K562 (cell line): ENCODE data around the gene CFAP92. TPM values are rescaled to one million over a fixed set of nuclear protein-coding genes. Genes with fewer than 3 reads are reported as not detected.

Source experiments
- ATAC-seq: fragments of 200-7000 bp; cut with Tn5 transposase; 3 replicates; pipeline ENCODE4 v1.9.1; 2020; ENCODE audit warnings: moderate library complexity
- BruUV-seq: library from RNA; stranded (reverse); fragments of 400-500 nt; replicated peaks from 2 replicates; lab custom pipeline; 2021; lab: Mats Ljungman, UMichigan
- CTCF ChIA-PET: fragments of 300-600 bp; formaldehyde crosslinking; extraction: SDS; loops from one replicate; lab custom pipeline; 2021; ENCODE audit warnings: low intra/inter-chr PET ratio; lab: Yijun Ruan, JAX
- POLR2A ChIA-PET: fragments of 300-600, 350-650 bp; sonication (Branson Sonifier 250); formaldehyde crosslinking; extraction: SDS; loops from one replicate; lab custom pipeline; 2021; ENCODE audit warnings: antibody characterized with exemption, inconsistent platforms; lab: Yijun Ruan, JAX
- DNase-seq, 4 experiments: peaks; one replicate each; pipeline versions ENCODE4 v3.0.0 to v3.0.0-alpha.2; 2011 to 2018; ENCODE audit warnings: low spot score in 3 of 4, mixed read lengths in 3 of 4; ENCODE audit errors: extremely low read depth in 1 of 4
- FAIRE-seq: peaks from 2 replicates; lab custom pipeline; 2011; peaks lifted over from hg19 to GRCh38; lab: Jason Lieb, UNC
- H2AFZ ChIP-seq: 2 replicates; pipeline ENCODE4 v1.6.0; 2011; ENCODE audit warnings: low read depth, low read length, control low read depth, inconsistent platforms
- H3K27ac ChIP-seq: fragments of 200-600 bp; 3 replicates; pipeline ENCODE4 v1.8.0; 2011; ENCODE audit warnings: low read depth, mild to moderate bottlenecking, control low read depth, inconsistent platforms, low read length, moderate library complexity, mixed read lengths; ENCODE audit errors: extremely low read depth
- H3K27me3 ChIP-seq, 2 experiments: fragments of 300-600 bp in 1 of 2; 2 replicates in 1 of 2; 3 replicates in 1 of 2; pipeline versions ENCODE4 v1.6.0 to v1.8.0; 2011; ENCODE audit warnings: inconsistent platforms in 2 of 2, low read length in 2 of 2, mild to moderate bottlenecking in 1 of 2, mixed read lengths in 1 of 2, moderate library complexity in 1 of 2; ENCODE audit not compliant: control insufficient read depth in 2 of 2, insufficient read depth in 2 of 2
- H3K36me3 ChIP-seq: fragments of 300-600 bp; 3 replicates; pipeline ENCODE4 v1.8.0; 2011; ENCODE audit warnings: mild to moderate bottlenecking, low read length, inconsistent platforms; ENCODE audit not compliant: control insufficient read depth, insufficient read depth
- H3K4me1 ChIP-seq, 2 experiments: fragments of 200-600 bp in 1 of 2; replicated peaks in 1 of 2; 2 replicates in 1 of 2; 3 replicates in 1 of 2; pipeline versions ENCODE4 v1.5.1 to v1.8.0; 2011; ENCODE audit warnings: inconsistent platforms in 2 of 2, low read length in 2 of 2, mild to moderate bottlenecking in 1 of 2, mixed read lengths in 1 of 2, moderate library complexity in 1 of 2; ENCODE audit not compliant: control insufficient read depth in 2 of 2, insufficient read depth in 2 of 2
- H3K4me2 ChIP-seq: 2 replicates; pipeline ENCODE4 v1.6.1; 2011; ENCODE audit warnings: low read length, control low read depth, inconsistent platforms, mixed read lengths; ENCODE audit not compliant: insufficient read depth
- H3K4me3 ChIP-seq: fragments of 200-600 bp; sonication (generic), shearing (Covaris generic); 2 replicates; pipeline ENCODE4 v1.5.1; 2016; ENCODE audit warnings: control low read depth, inconsistent platforms
- H3K79me2 ChIP-seq: fragments of 200-600 bp; 3 replicates; pipeline ENCODE4 v1.8.0; 2011; ENCODE audit warnings: low read length, inconsistent platforms; ENCODE audit not compliant: control insufficient read depth, insufficient read depth
- H3K9ac ChIP-seq, 2 experiments: 2 replicates each; pipeline versions ENCODE4 v1.6.0 to v1.6.1; 2011; ENCODE audit warnings: low read depth in 2 of 2, low read length in 2 of 2, control low read depth in 1 of 2, inconsistent platforms in 1 of 2, mild to moderate bottlenecking in 1 of 2, mixed read lengths in 1 of 2; ENCODE audit not compliant: insufficient read depth in 1 of 2
- H3K9me1 ChIP-seq: one replicate; pipeline ENCODE4 v1.6.0; 2011; ENCODE audit warnings: inconsistent platforms, mild to moderate bottlenecking, low read length, moderate library complexity; ENCODE audit not compliant: control insufficient read depth, insufficient read depth
- H3K9me3 ChIP-seq: replicated peaks from 2 replicates; pipeline ENCODE4 v1.5.1; 2011; ENCODE audit warnings: low read depth, low read length, inconsistent platforms; ENCODE audit not compliant: control insufficient read depth, insufficient read depth
- H4K20me1 ChIP-seq: replicated peaks from 2 replicates; pipeline ENCODE4 v1.6.1; 2011; ENCODE audit warnings: low read length, inconsistent platforms, mixed read lengths; ENCODE audit not compliant: control insufficient read depth, insufficient read depth
- POLR2A ChIP-seq: fragments of 450-650 bp; conservative IDR thresholded peaks from 2 replicates; pipeline ENCODE4 v1.6.1; 2016
- TCF7 ChIP-seq: sonication (generic); IDR thresholded peaks from 2 replicates; pipeline ENCODE4 v1.6.1; 2016; ENCODE audit warnings: antibody characterized with exemption, borderline replicate concordance
- TOE1 ChIP-seq, 2 experiments: fragments of 450-650 bp in 1 of 2; sonication (generic) in 1 of 2; formaldehyde crosslinking in 1 of 2; IDR thresholded peaks; 2 replicates each; pipeline versions ENCODE4 v1.7.1 to v1.8.0; 2016 to 2022; ENCODE audit warnings: borderline replicate concordance in 2 of 2, mild to moderate bottlenecking in 2 of 2, antibody characterized with exemption in 1 of 2, inconsistent platforms in 1 of 2, low read depth in 1 of 2, missing genetic modification reagents in 1 of 2, moderate library complexity in 1 of 2
- ZBTB40 ChIP-seq, 2 experiments: fragments of 450-650 bp in 1 of 2; sonication (generic) in 1 of 2; formaldehyde crosslinking in 1 of 2; IDR thresholded peaks; 2 replicates each; pipeline versions ENCODE4 v1.7.1 to v1.9.0; 2016 to 2022; ENCODE audit warnings: inconsistent platforms in 1 of 2, mild to moderate bottlenecking in 1 of 2, missing genetic modification reagents in 1 of 2
- ZNF76 ChIP-seq: fragments of 250-450 bp; sonication (Bioruptor Pico); IDR thresholded peaks from 2 replicates; pipeline ENCODE4 v1.4.0; 2020; ENCODE audit warnings: mild to moderate bottlenecking, moderate library complexity, borderline replicate concordance
- WGBS: fragments of 100-300 bp; shearing (Covaris generic); methylation state at CpG from one replicate; pipeline ENCODE4 v1.1.6; 2016; ENCODE audit warnings: low coverage, mixed read lengths; ENCODE audit not compliant: insufficient coverage; ENCODE audit errors: missing lambda C conversion rate; 5-methylcytosine and 5-hydroxymethylcytosine counted together
- in situ Hi-C: fragments of 300-500 bp; cut with MboI; formaldehyde crosslinking; loops from 4 replicates; pipeline ENCODE4 v1.15.0; 2018; ENCODE audit warnings: inconsistent platforms, mixed read lengths
- intact Hi-C: fragments of 100-400 bp; cut with micrococcal nuclease; formaldehyde crosslinking; loops from 2 replicates; pipeline ENCODE4 v1.14.2; 2022
- polyA plus RNA-seq, 8 experiments: library from polyadenylated mRNA; depleted of rRNA in 4 of 8; stranded (reverse) in 5 of 8; unstranded in 3 of 8; fragments of >200 nt; fragmentation: Nextera tagmentation in 2 of 8; fragmentation: Illumina TruSeq in 1 of 8; extraction: Ambion mirVana in 2 of 8; extraction: Trizol in 1 of 8; gene quantifications; 2 replicates each; pipeline versions ENCODE4 v1.2.1 to v1.2.3, GENCODE V29; 2011 to 2014; ENCODE audit warnings: inconsistent platforms in 1 of 8, missing spikeins in 1 of 8
- total RNA-seq, 7 experiments: library from RNA; depleted of rRNA in 6 of 7; stranded (reverse); fragments of >200 nt in 6 of 7; fragmentation: Illumina TruSeq in 2 of 7; extraction: Trizol in 2 of 7; gene quantifications; 2 replicates each; pipeline versions ENCODE4 v1.2.1 to v1.2.3, GENCODE V29; 2011 to 2021; ENCODE audit warnings: low replicate concordance in 1 of 7

CFAP92 gene
- total and polyA plus RNA-seq, 9 of the 15 experiments (the other 6 are each of a cell fraction or from before 2014, with no cell fraction given): 0.06 to 0.62 (median 0.36) TPM

DNA sequence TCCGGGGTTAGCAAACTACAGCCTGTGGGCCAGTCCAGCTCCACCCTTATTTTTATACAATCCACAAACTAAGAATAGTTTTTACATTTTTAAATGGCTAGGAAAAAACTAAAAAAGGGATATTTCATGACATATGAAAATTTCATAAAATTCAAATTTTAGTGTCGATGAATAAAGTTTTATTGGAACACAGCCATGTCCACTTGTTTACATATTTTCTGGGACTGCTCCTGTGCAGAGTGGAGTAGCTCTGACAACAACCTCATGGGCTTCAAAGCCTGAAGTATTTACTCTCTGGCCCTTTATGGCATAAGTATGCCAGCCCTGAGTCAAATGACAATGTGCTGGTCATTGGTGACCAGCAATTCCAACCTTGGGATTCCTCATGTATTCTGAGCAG is 24.4 kb upstream of the CFAP92 start:
- ATAC-seq (no peak), DNase-seq (no peak), FAIRE-seq (no peak)
- CTCF ChIA-PET: no interaction called here
- no peak overlapping the region for H3K27ac ChIP-seq
- H4K20me1 ChIP-seq: 0 out of 2 replicates have a peak, but pooled peaks cover 10% of the 10 kb centered on the region
- POLR2A ChIA-PET: no interaction called here
- H3K9me3 ChIP-seq: no peaks in the 10 kb centered on the region
- peaks cover 3% of the 10 kb centered on the region for H3K9me1 ChIP-seq
- no peak overlapping the region for H3K9ac ChIP-seq
- TF ChIP-seq POLR2A: no peak
- TF ChIP-seq TCF7: no peak
- peak; percentile 86 for TF ChIP-seq ZBTB40 (IDR thresholded peaks at IDR 0.05)
- no peak for TF ChIP-seq ZBTB40 (CRISPR knock-in tag; IDR thresholded peaks at IDR 0.05)
- TF ChIP-seq TOE1 (IDR thresholded peaks at IDR 0.05; ENCODE audit: borderline replicate concordance): no peak
- TF ChIP-seq TOE1 (CRISPR knock-in tag; IDR thresholded peaks at IDR 0.05; ENCODE audit: borderline replicate concordance, low read depth): no peak
- TF ChIP-seq ZNF76: no peak
- WGBS: 51% methylated on average over 2 of the region's 2 CpGs
- H3K4me1 ChIP-seq: peaks cover 27 to 45% of the 10 kb centered on the region in 2 experiments
- intact Hi-C loops: loop anchor here (5.0 kb wide), 1 partner anchor 141 kb away; the partner anchor contains the start of gene ACAD9
- no peaks in the 10 kb centered on the region for H3K27me3 ChIP-seq
- H3K4me2 ChIP-seq: no peak overlapping the region
- H3K79me2 ChIP-seq: no peaks in the 10 kb centered on the region
- H2AFZ ChIP-seq: no peak overlapping the region
- no peak overlapping the region for H3K4me3 ChIP-seq
- in situ Hi-C loops: no loop called here
- no peaks in the 10 kb centered on the region for H3K36me3 ChIP-seq
- BruUV-seq: no TSS peak
